HG02588 (cell line): Measurements from ENCODE around the gene TMEM174.

ENCODE experiments used
- ATAC-seq: cut with Tn5 transposase; IDR thresholded peaks from one replicate; pipeline ENCODE4 v1.9.1; 2021; ENCODE audit warnings: mild to moderate bottlenecking, moderate library complexity; ENCODE audit not compliant: unreplicated experiment

TMEM174 gene

DNA sequence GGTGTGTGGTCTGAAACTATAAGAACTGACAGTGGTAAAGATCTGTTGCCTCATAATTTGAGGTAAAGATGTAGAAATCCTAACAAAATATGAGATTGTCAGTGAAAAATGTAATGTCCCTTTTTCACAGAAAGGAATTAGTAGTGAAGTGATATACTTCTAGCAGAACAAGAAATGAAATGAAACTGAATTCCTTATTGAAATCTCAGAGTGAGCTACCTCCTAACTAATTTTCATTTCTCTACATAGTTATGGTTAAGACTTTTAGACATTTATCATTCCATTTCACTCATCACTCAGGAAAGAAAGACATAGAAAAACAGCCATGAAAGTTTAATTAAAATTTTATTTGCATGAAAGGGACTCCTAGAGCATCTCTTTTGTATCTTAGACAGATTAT, 48.7 kb downstream of the TMEM174 start:
- ATAC-seq, result no peak

DNA sequence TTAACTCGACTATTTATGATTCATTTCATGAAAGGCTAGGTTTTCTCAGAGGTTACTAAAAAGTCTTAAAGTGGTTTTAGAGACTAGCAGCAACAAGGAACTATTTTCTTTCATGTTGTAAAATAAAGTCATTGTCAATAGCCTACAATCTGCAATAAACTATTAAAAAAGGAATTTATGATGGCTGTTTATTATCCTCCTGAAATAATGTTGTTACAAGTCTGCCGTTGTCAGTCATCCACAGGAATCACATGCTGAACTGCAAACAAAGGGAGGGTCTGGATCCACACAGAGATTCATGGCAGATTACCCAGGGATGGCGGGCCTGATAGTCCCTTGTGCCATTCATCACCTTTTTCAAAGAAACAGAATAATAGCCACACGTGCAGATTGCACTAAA, 49.2 kb downstream of the TMEM174 start:
- no peak for ATAC-seq
